ENCODE measurements around the gene GPR84. TPM values are rescaled to one million over a fixed set of nuclear protein-coding genes. Genes with fewer than 3 reads are reported as not detected.
A peak's percentile ranks its signal among the peaks of the same experiment; 100 is the strongest.

Gene GPR84
- total and polyA plus RNA-seq, 2 of the 8 experiments (the other 6 are each of a cell fraction or from before 2014, with no cell fraction given): 0.09 TPM; not detected in 1

GRCh38 chr12:54390176-54390667, 25.9 kb upstream of the GPR84 start:
- peak overlapping the region; percentile 57 to 96 (median 69) for H3K4me3 ChIP-seq (ENCODE audit: extremely low read depth in 1 of 4, insufficient read depth in 2 of 4, low read depth in 3 of 4, low read length in 4 of 4)
- peak overlapping the region; percentile 85 for H2BK5ac ChIP-seq (ENCODE audit: low read depth, low read length)
- H4K20me1 ChIP-seq (replicated peaks in 1 of 2; ENCODE audit: control insufficient read depth in 1 of 2, insufficient read depth in 2 of 2, low read length in 2 of 2): peaks cover 0 to 4% of the 10 kb centered on the region in 2 experiments
- H3K9me3 ChIP-seq (ENCODE audit: insufficient read depth in 2 of 2, low read depth in 1 of 2, low read length in 1 of 2): no peaks in the 10 kb centered on the region
- H3K79me1 ChIP-seq (ENCODE audit: low read depth, low read length): 0 out of 2 replicates have a peak, but pooled peaks cover 3% of the 10 kb centered on the region
- no peak overlapping the region for H2BK120ac ChIP-seq (replicated peaks; ENCODE audit: low read depth, low read length)
- no peak overlapping the region for H3K27ac ChIP-seq (ENCODE audit: low read depth, low read length)
- H3K4ac ChIP-seq (replicated peaks; ENCODE audit: insufficient read length, low read depth, low read length): peak overlapping the region; percentile 9
- POLR2A ChIA-PET (ENCODE audit: partially characterized antibody): interaction anchor here (0.6 to 1.4 kb wide), 4 partner anchors 33 to 1781 kb away, joined by 3 to 4 read pairs (median 3); no protein-coding TSS in a partner anchor
- no peak for TF ChIP-seq ASH2L (IDR thresholded peaks at IDR 0.05; ENCODE audit: low read length)
- TF ChIP-seq RXRA (IDR thresholded peaks at IDR 0.05; ENCODE audit: insufficient read depth, low read depth, low read length): no peak
- no peak for TF ChIP-seq KDM4A (IDR thresholded peaks at IDR 0.05; ENCODE audit: low read depth, low read length, severe bottlenecking)
- 0 out of 2 replicates have a peak, but pooled peaks have one; percentile 15 for TF ChIP-seq SP1 (IDR thresholded peaks at IDR 0.05; ENCODE audit: low read depth, low read length)
- no peak for TF ChIP-seq BACH1 (IDR thresholded peaks at IDR 0.05; ENCODE audit: low read length)
- TF ChIP-seq, protein P1, sequence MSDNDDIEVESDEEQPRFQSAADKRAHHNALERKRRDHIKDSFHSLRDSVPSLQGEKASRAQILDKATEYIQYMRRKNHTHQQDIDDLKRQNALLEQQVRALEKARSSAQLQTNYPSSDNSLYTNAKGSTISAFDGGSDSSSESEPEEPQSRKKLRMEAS (IDR thresholded peaks at IDR 0.05): no peak
- no peak for TF ChIP-seq SP4 (IDR thresholded peaks at IDR 0.05; ENCODE audit: low read length)
- FAIRE-seq: no peak
- peak overlapping the region; percentile 45 for H4K91ac ChIP-seq (replicated peaks; ENCODE audit: insufficient read length, low read length)
- H3K36me3 ChIP-seq (ENCODE audit: control insufficient read depth in 2 of 4, insufficient read depth in 4 of 4, low read length in 3 of 4): no peaks in the 10 kb centered on the region
- no peak overlapping the region for H3K23ac ChIP-seq (ENCODE audit: insufficient read length)
- peaks cover 14% of the 10 kb centered on the region for H3K23me2 ChIP-seq (ENCODE audit: low read depth, low read length)
- peak overlapping the region; percentile 26 for H4K5ac ChIP-seq (ENCODE audit: insufficient read length, low read depth, low read length)
- H2AFZ ChIP-seq (ENCODE audit: low read length): no peak overlapping the region
- peak overlapping the region; percentile 52; the same call in 1 of the 2 replicates for H3K18ac ChIP-seq (ENCODE audit: extremely low read depth, low read length)
- H4K8ac ChIP-seq (ENCODE audit: extremely low read depth, insufficient read depth, low read length): no peak overlapping the region
- H3K14ac ChIP-seq (ENCODE audit: insufficient read length): no peak overlapping the region
- CTCF ChIA-PET (ENCODE audit: partially characterized antibody): interaction anchor here (0.6 to 5.5 kb wide), 9 partner anchors 9 to 147 kb away, joined by 3 to 110 read pairs (median 4); partner anchors contain the start of gene ZNF385A
- H2AK5ac ChIP-seq (ENCODE audit: low read depth, low read length): no peak overlapping the region
- H3K4me1 ChIP-seq (replicated peaks in 1 of 4; ENCODE audit: control insufficient read depth in 3 of 4, insufficient read depth in 4 of 4, low read length in 3 of 4): peaks cover 42 to 62% (median 52%) of the 10 kb centered on the region in 4 experiments
- H3K79me2 ChIP-seq (ENCODE audit: control insufficient read depth in 1 of 2, insufficient read depth in 2 of 2, low read length in 2 of 2): no peaks in the 10 kb centered on the region
- H2BK15ac ChIP-seq (ENCODE audit: low read length): 0 out of 2 replicates have a peak overlapping the region, but pooled peaks have one; percentile 88
- peak overlapping the region; percentile 95; the same call in 1 of the 2 replicates for H2BK12ac ChIP-seq (ENCODE audit: low read depth, low read length)
- H3K9ac ChIP-seq (replicated peaks in 1 of 4; ENCODE audit: extremely low read depth in 1 of 4, low read depth in 3 of 4, low read length in 3 of 4): no peak overlapping the region
- DNase-seq (ENCODE audit: low read depth in 1 of 2, low spot score in 2 of 2): peak in 1 of 2 experiments; percentile 69
- peaks cover 0 to 4% (median 0%) of the 10 kb centered on the region in 4 experiments; a peak in 2 of 7 replicates for H3K27me3 ChIP-seq (replicated peaks in 1 of 4; ENCODE audit: control insufficient read depth in 3 of 4, extremely low read depth in 1 of 4, insufficient read depth in 3 of 4, low read length in 3 of 4)
- 10% methylated on average over 6 of the region's 7 CpGs; no CpG with 5 or more reads in 1 of the 2 experiments for WGBS, 2 experiments (ENCODE audit: extremely low coverage in 1 of 2, insufficient coverage in 1 of 2, insufficient read length in 1 of 2, insufficient replicate concordance in 2 of 2, low coverage in 1 of 2, low lambda C conversion rate in 2 of 2, missing lambda C conversion rate in 1 of 2)
- H3K56ac ChIP-seq (replicated peaks; ENCODE audit: insufficient read length, low read depth, low read length): no peak overlapping the region
- H2BK20ac ChIP-seq (ENCODE audit: low read length): peak overlapping the region; percentile 32; the same call in 1 of the 2 replicates
- H3K4me2 ChIP-seq (ENCODE audit: insufficient read depth in 1 of 2, low read depth in 2 of 2, low read length in 2 of 2): peak overlapping the region; percentile 76 to 87

Measured in H1 (cell line).